KOPT-K1 (cell line): ENCODE measurements around the gene B3GALNT1.
"Not testable (repeated sequence)": the region's sequence is repeated elsewhere in the genome, so short reads cannot be mapped to it uniquely, and the experiment has no call there.

Experiments used
- H3K27ac ChIP-seq: fragments of 200-600 bp; sonication (generic); 2 replicates; pipeline ENCODE4 v1.5.1; 2016; ENCODE audit warnings: antibody characterized with exemption, mild to moderate bottlenecking, low read depth, low read length; ENCODE audit not compliant: poor library complexity, severe bottlenecking
- H3K36me3 ChIP-seq: fragments of 200-600 bp; sonication (generic); 2 replicates; pipeline ENCODE4 v1.5.1; 2017; ENCODE audit warnings: antibody characterized with exemption, mild to moderate bottlenecking, low read length, moderate library complexity; ENCODE audit not compliant: insufficient read depth
- H3K9me3 ChIP-seq: fragments of 200-600 bp; sonication (generic); 2 replicates; pipeline ENCODE4 v1.5.1; 2017; ENCODE audit warnings: antibody characterized with exemption, low read length, mild to moderate bottlenecking; ENCODE audit not compliant: insufficient read depth, poor library complexity, severe bottlenecking

The B3GALNT1 gene

GRCh38 chr3:161064413-161064812 is 40.7 kb downstream of the B3GALNT1 start:
- Histone ChIP-seq H3K27ac (no peak overlapping the region), H3K9me3 (no peaks in the 10 kb centered on the region), H3K36me3 (no peaks in the 10 kb centered on the region)

- Histone ChIP-seq H3K9me3 (no peaks in the 10 kb centered on the region), H3K36me3 (no peaks in the 10 kb centered on the region), H3K27ac (no peak overlapping the region)
These were observed 50.1 kb downstream of the B3GALNT1 start for GRCh38 chr3:161054860-161055604.

GRCh38 chr3:161051856-161052255 is 53.3 kb downstream of the B3GALNT1 start:
- H3K36me3 ChIP-seq = no peaks in the 10 kb centered on the region

GRCh38 chr3:161050935-161051334 is 54.2 kb downstream of the B3GALNT1 start:
- Histone ChIP-seq H3K36me3 (no peaks in the 10 kb centered on the region), H3K27ac (no peak overlapping the region), H3K9me3 (no peaks in the 10 kb centered on the region)

More at GRCh38 chr3:161051856-161052255, 53.3 kb downstream of the B3GALNT1 start:
- no peaks in the 10 kb centered on the region for H3K9me3 ChIP-seq
- no peak overlapping the region for H3K27ac ChIP-seq

GRCh38 chr3:161049683-161050248 is 55.4 kb downstream of the B3GALNT1 start:
- Histone ChIP-seq H3K36me3 (no peaks in the 10 kb centered on the region), H3K9me3 (no peaks in the 10 kb centered on the region), H3K27ac (no peak overlapping the region)

- H3K9me3 ChIP-seq = no peaks in the 10 kb centered on the region
- H3K36me3 ChIP-seq = no peaks in the 10 kb centered on the region
- H3K27ac ChIP-seq = no peak overlapping the region
These were observed 61.7 kb downstream of the B3GALNT1 start for GRCh38 chr3:161043336-161044035.

GRCh38 chr3:161042023-161042501 is 63.1 kb downstream of the B3GALNT1 start:
- H3K36me3 ChIP-seq = no peaks in the 10 kb centered on the region
- H3K27ac ChIP-seq = no peak overlapping the region
- no peaks in the 10 kb centered on the region for H3K9me3 ChIP-seq

- Histone ChIP-seq H3K36me3 (no peaks in the 10 kb centered on the region), H3K9me3 (no peaks in the 10 kb centered on the region), H3K27ac (no peak overlapping the region)
These were observed 66.4 kb downstream of the B3GALNT1 start for GRCh38 chr3:161038725-161039124.

GRCh38 chr3:161035711-161036110 is 69.4 kb downstream of the B3GALNT1 start:
- H3K36me3 ChIP-seq = no peaks in the 10 kb centered on the region
- no peaks in the 10 kb centered on the region for H3K9me3 ChIP-seq
- no peak overlapping the region for H3K27ac ChIP-seq

GRCh38 chr3:161034913-161035550 is 70.1 kb downstream of the B3GALNT1 start:
- H3K27ac ChIP-seq, H3K9me3 ChIP-seq, H3K36me3 ChIP-seq: not testable (repeated sequence)
